Pancreas (tissue), 10 donors: ENCODE results near the gene FAM9A. TPM values are rescaled to one million over a fixed set of nuclear protein-coding genes. Genes with fewer than 3 reads are reported as not detected.
"Not testable (repeated sequence)": the region's sequence is repeated elsewhere in the genome, so short reads cannot be mapped to it uniquely, and the experiment has no call there.

Experiments
- ATAC-seq, 4 donors: fragments of 200-7000 bp; cut with Tn5 transposase; one replicate each; pipeline versions ENCODE4 v1.8.0 to v1.9.1; 2020; ENCODE audit warnings: mild to moderate bottlenecking in 4 of 4, moderate library complexity in 4 of 4
- DNase-seq, 6 donors: peaks; one replicate each; pipeline ENCODE4 v3.0.0-alpha.2; 2020
- FAIRE-seq: peaks from 2 replicates; lab custom pipeline; 2012; peaks lifted over from hg19 to GRCh38; lab: Jason Lieb, UNC
- H3K27ac ChIP-seq, 4 donors: fragments of 200-600 bp; sonication (generic); 1 replicate in 3 of 4; 2 replicates in 1 of 4; pipeline versions ENCODE4 v1.5.0 to v1.8.0; 2020
- H3K27me3 ChIP-seq, 4 donors: fragments of 200-600 bp; one replicate each; pipeline ENCODE4 v1.8.0; 2021
- H3K36me3 ChIP-seq, 3 donors: fragments of 200-600 bp; sonication (generic) in 1 of 3; one replicate each; pipeline versions ENCODE4 v1.5.0 to v1.8.0; 2020 to 2021
- H3K4me1 ChIP-seq, 3 donors: fragments of 200-600 bp; one replicate each; pipeline ENCODE4 v1.8.0; 2021
- H3K4me3 ChIP-seq, 4 donors: fragments of 200-600 bp; sonication (generic) in 2 of 4; one replicate each; pipeline versions ENCODE4 v1.5.0 to v1.8.0; 2020 to 2021
- H3K9me3 ChIP-seq, 4 donors: fragments of 200-600 bp; one replicate each; pipeline ENCODE4 v1.8.0; 2021
- WGBS, 2 donors: extraction: QIAGEN DNeasy Blood & Tissue Kit; methylation state at CpG; one replicate each; pipeline ENCODE4 v1.1.7; 2013; 5-methylcytosine and 5-hydroxymethylcytosine counted together
- intact Hi-C, 3 donors: fragments of 100-400 bp; cut with DNase I; formaldehyde crosslinking; loops; one replicate each; pipeline versions ENCODE4 v1.11.1 to v1.14.2; 2022
- polyA plus RNA-seq, 2 donors: library from polyadenylated mRNA; stranded (reverse); fragments of 200-250 nt; gene quantifications; one replicate each; pipeline ENCODE4 v1.2.3, GENCODE V29; 2013
- total RNA-seq, 6 donors: library from RNA; stranded (reverse); fragmentation: NEBNext Ultra II Directional in 4 of 6; extraction: Animal tissue kit (Norgen Biotek cat#: 25700) in 4 of 6; gene quantifications; one replicate each; pipeline versions ENCODE4 v1.2.1 to v1.2.4, GENCODE V29; 2021 to 2023
- TF ChIP-seq, protein P1 (sequence below), 4 donors: fragments of 200-600 bp; sonication (generic) in 3 of 4; IDR thresholded peaks; one replicate each; pipeline versions ENCODE4 v1.5.0 to v1.8.0; 2021; ENCODE audit warnings: antibody characterized with exemption in 4 of 4
- donor health status: healthy with polysubstance abuse.
- donor health status: DM: no; HTN: no; CAD: no; lungs with moderate emphysema.
- donor health status: DM: no; HTN: no; CAD: no.
- donor health status: control.
- donor health status: control.
- donor health status: Bipolar disorder and iron deficiency.
- donor health status: DM: yes; HTN: yes; CAD: no.
- donor health status: DM: no; HTN: no; CAD: no.
- donor health status: DM: no; HTN: no; CAD: no.
- donor health status: DM: yes; HTN: yes; CAD: no.

Gene FAM9A
- total and polyA plus RNA-seq, 8 donors, result not detected

DNA sequence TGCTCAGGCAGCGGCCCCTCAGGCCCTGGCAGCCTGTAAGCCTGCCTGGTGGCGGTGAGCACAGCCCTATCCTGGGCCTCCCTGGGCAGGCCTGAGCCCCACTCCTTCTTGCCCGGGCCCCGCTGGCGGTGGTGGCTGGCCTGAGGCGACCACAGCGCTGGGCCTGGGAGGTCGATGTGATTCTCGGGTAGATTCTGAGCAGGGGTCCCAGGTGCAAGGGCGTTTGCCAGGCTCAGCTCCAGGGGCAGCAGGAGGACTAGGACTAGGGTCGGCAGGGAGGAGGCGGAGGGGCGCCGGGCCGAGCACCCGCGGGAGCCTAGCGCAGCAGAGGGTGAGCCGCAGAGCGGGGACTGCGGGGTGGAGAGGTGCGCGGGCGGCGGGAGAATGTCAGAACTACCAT is 17.0 kb downstream of the FAM9A start:
- H3K27ac ChIP-seq, result no peak overlapping the region
- DNase-seq (peak in 1 of 6 donors; percentile 49), ATAC-seq (no peak), FAIRE-seq (no peak)
- intact Hi-C loops, result no loop called here
- TF ChIP-seq, protein P1, sequence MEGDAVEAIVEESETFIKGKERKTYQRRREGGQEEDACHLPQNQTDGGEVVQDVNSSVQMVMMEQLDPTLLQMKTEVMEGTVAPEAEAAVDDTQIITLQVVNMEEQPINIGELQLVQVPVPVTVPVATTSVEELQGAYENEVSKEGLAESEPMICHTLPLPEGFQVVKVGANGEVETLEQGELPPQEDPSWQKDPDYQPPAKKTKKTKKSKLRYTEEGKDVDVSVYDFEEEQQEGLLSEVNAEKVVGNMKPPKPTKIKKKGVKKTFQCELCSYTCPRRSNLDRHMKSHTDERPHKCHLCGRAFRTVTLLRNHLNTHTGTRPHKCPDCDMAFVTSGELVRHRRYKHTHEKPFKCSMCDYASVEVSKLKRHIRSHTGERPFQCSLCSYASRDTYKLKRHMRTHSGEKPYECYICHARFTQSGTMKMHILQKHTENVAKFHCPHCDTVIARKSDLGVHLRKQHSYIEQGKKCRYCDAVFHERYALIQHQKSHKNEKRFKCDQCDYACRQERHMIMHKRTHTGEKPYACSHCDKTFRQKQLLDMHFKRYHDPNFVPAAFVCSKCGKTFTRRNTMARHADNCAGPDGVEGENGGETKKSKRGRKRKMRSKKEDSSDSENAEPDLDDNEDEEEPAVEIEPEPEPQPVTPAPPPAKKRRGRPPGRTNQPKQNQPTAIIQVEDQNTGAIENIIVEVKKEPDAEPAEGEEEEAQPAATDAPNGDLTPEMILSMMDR (IDR thresholded peaks at IDR 0.05), result no peak
- no peaks in the 10 kb centered on the region for H3K36me3 ChIP-seq
- H3K9me3 ChIP-seq, result no peaks in the 10 kb centered on the region
- peaks cover 0 to 11% (median 0%) of the 10 kb centered on the region in 4 donors for H3K27me3 ChIP-seq
- WGBS, 2 donors, result 60 to 88% methylated on average over 25 of the region's 25 CpGs
- H3K4me3 ChIP-seq, result no peak overlapping the region
- no peaks in the 10 kb centered on the region for H3K4me1 ChIP-seq

DNA sequence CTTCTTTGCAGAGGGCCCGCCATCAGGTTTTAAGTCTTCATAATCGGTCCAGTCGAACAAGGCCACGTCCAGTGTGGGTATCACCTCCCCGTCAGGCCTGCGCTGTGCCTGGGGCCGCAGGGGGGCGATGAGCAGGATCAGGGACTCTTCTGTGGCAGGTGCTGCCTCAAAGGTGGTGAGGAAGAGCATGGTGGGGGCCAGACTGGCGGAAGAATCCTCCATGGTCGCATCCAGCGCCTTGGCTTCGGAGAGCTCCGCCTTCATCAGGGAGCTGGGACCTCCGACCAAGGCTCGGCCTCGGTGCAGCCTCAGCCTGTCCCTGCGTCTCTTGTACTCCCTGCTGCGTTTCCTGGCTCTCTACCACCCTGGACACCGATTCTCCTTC is 17.5 kb downstream of the FAM9A start:
- Histone ChIP-seq H3K27me3 (peaks cover 0 to 11% (median 0%) of the 10 kb centered on the region in 4 donors), H3K4me1 (no peaks in the 10 kb centered on the region), H3K9me3 (no peaks in the 10 kb centered on the region), H3K27ac (no peak overlapping the region), H3K4me3 (no peak overlapping the region), H3K36me3 (no peaks in the 10 kb centered on the region)
- intact Hi-C loops, result no loop called here
- DNase-seq, result peak in 1 of 6 donors; percentile 35
- no peak for FAIRE-seq
- TF ChIP-seq, protein P1 (IDR thresholded peaks at IDR 0.05), result no peak
- 62 to 79% methylated on average over 19 of the region's 19 CpGs for WGBS, 2 donors
- ATAC-seq, result no peak

DNA sequence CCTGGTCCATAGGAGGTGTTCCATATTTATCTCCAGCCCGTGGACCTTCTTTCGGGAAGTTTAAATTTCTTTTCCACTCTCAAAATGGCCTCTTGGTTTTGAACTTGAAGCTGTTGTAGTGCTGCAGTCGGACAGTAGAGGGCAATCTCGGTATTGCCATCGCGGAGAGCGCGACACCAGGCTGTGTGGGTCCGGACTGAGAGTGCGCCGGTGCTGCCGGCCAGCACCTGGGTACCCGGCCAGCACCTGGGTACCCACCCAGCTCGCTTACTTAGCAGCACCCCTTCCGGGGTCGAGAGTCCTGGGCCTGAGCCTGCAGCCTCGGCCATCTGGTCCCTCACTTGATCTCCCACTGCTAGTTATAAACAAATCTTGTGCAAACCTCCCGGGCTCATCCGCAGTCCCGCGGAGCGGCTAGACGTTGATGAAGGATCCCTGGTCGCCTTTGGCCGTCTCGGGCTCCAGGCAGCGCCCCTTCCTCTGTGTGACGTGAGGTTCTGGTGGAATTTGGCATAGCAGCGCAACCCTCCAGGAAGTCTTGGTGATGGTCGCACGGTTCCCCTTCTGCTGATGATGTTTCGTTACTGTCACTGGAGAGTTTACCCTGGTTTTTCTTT is 18.0 kb downstream of the FAM9A start:
- no peaks in the 10 kb centered on the region for H3K4me1 ChIP-seq
- FAIRE-seq (no peak), DNase-seq (peak in 4 of 6 donors; percentile 49 to 65 (median 57)), ATAC-seq (peak; percentile 56 to 93 (median 74))
- TF ChIP-seq, protein P1 (IDR thresholded peaks at IDR 0.05), result peak; percentile 17 to 38 (median 22)
- no peaks in the 10 kb centered on the region for H3K36me3 ChIP-seq
- no peak overlapping the region for H3K4me3 ChIP-seq
- no peaks in the 10 kb centered on the region for H3K9me3 ChIP-seq
- no peak overlapping the region for H3K27ac ChIP-seq
- intact Hi-C loops, result no loop called here
- peaks cover 0 to 11% (median 0%) of the 10 kb centered on the region in 4 donors for H3K27me3 ChIP-seq
- 26 to 28% methylated on average over 32 of the region's 32 CpGs for WGBS, 2 donors

DNA sequence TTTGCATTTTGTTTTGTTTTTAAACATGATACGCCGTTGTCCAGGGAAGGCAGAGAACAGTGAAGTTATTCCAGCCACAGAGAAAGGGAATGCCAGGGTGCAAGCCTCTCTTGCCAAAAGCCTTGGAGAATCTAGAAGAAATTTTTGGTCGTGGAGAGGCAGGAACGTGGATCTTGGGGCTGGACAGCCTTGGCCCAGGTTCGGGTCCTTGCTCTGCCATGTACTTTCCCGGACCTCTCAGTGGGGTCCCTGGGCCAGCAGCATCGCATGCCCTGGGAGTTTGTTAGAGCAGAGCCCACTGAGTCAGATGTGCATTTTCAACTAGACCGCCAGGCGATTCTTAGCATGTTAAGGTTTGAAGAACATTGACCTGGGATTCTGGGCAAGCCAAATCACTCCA is 18.6 kb downstream of the FAM9A start:
- Histone ChIP-seq H3K36me3 (no peaks in the 10 kb centered on the region), H3K27ac (no peak overlapping the region), H3K4me3 (no peak overlapping the region), H3K4me1 (no peaks in the 10 kb centered on the region), H3K9me3 (no peaks in the 10 kb centered on the region), H3K27me3 (peaks cover 0 to 11% (median 0%) of the 10 kb centered on the region in 4 donors)
- FAIRE-seq (no peak), ATAC-seq (no peak), DNase-seq (no peak)
- intact Hi-C loops, result no loop called here
- 63 to 68% methylated on average over 9 of the region's 9 CpGs for WGBS, 2 donors
- TF ChIP-seq, protein P1 (IDR thresholded peaks at IDR 0.05), result no peak

DNA sequence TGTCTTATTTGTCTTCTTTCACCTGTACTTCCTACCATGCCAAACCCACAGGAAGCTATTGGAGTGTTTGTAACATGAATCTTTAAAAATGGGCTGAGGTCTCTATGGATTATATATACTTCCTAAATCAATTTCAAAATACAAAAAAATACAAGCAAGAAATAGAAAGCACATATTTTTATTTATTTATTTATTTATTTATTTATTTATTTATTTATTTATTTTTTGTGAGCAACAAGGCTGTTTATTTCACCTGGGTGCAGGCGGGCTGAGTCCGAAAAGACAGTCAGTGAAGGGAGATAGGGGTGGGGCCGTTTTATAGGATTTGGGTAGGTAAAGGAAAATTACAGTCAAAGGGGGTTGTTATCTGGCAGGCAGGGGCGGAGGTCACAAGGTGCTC is 19.3 kb downstream of the FAM9A start:
- H3K9me3 ChIP-seq, H3K4me3 ChIP-seq, FAIRE-seq, H3K36me3 ChIP-seq, H3K27ac ChIP-seq, ATAC-seq, H3K4me1 ChIP-seq, DNase-seq, intact Hi-C loops: not testable (repeated sequence)
- WGBS, 2 donors, result 48 to 54% methylated on average over 4 of the region's 4 CpGs
- H3K27me3 ChIP-seq, result peaks cover 0 to 11% (median 0%) of the 10 kb centered on the region in 4 donors
